Activated T-helper 1 cell treated with anti-CD3 and anti-CD28 coated beads, Interleukin-2, amount 50 U/mL, for 16 hours (primary cell): ENCODE measurements around the gene RAB40B.
"Not testable (repeated sequence)": the region's sequence is repeated elsewhere in the genome, so short reads cannot be mapped to it uniquely, and the experiment has no call there.

ENCODE experiments used
- DNase-seq, 2 donors: peaks; one replicate each; pipeline ENCODE4 v3.0.0-alpha.2; 2020; ENCODE audit warnings: low read depth in 1 of 2, low spot score in 1 of 2

The RAB40B gene

GRCh38 chr17:82668631-82669099 lies 29.8 kb downstream of the RAB40B start:
- no peak for DNase-seq

DNA sequence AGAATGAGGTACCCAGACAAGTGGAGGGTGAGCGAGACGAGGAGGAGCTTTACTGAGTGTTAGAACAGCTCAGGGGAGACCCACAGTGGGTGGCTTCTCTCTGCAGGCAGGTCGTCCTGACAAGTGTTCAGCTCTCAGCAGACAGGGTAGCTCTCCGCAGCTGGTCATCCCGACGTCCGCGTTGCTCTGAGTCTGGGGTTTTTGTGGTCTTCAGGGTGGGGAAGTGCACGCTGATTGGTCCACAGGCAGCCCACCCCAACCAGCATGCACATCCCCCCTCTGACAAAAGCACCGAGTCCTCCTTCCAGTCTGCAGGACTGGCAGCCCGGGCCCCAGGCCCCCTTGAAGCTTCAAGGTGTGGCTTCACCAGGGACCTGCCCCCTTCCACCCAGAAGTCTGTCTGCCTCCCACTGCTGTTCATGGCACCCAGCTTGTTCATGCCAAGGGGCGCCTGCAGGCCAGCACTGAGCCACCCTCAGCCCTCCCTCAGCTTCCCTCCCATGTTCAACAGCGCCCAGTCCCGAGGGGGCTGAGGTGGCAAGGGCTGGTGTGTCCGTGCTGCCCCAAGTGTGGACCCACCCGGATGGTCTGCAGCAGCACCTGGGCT lies 30.4 kb downstream of the RAB40B start:
- DNase-seq = no peak

GRCh38 chr17:82667668-82668000 lies 30.9 kb downstream of the RAB40B start:
- DNase-seq = no peak

DNA sequence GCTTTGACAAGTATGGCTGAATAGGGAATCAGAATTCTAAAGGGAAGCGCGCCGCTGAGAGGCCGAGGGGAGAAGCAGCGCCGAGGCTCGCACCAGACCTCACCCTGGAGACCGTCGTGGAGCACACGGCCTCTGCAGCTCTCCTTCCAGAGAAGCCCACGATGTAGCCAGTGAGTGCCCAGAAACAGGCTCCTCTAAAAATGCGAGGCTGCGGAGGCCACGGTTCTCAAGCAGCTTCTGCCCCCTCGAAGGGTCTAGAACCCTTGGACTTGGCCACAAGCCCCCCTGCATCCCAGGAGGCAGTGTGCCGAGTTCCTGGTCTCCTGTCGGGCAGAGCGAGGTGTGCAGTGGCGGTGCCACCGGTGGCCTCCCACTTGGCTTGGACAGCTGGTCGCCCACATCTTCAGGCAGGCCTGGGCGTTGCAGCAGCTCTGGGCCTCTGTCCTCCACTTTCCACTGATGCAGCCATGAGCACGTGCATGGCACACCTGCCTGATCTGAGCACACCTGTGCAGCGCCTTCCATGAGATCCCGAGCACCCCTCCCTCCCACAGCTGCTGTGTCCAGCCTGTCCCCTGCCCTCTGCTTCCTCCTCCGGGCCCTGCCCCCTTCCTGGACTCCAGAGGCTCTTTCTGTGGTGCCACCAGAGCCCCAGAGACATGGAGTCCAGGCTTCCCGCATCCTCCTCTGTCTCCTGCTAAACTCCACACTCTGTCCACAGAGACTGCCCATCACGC lies 31.4 kb downstream of the RAB40B start:
- no peak for DNase-seq

- no peak for DNase-seq
These were observed 32.6 kb downstream of the RAB40B start for GRCh38 chr17:82665891-82666290.

DNA sequence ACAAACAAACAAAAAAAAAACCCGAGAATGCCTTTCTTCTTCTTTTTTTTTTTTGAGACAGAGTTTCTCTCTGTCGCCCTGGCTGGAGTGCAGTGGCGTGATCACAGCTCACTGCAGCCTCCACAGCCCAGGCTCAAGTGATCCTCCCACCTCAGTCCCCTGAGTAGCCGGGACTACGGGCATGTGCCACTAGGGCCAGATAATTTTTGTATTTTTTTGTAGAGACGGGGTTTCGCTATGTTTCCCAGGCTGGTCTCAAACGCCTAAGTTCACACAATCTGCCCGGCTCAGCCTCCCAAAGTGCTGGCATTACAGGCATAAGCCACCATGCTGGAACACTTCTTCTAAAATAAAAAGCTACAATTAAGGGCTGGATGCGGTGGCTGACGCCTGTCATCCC lies 33.3 kb downstream of the RAB40B start:
- no peak for DNase-seq

- DNase-seq = no peak
These were observed 33.8 kb downstream of the RAB40B start for GRCh38 chr17:82664701-82665182.

DNA sequence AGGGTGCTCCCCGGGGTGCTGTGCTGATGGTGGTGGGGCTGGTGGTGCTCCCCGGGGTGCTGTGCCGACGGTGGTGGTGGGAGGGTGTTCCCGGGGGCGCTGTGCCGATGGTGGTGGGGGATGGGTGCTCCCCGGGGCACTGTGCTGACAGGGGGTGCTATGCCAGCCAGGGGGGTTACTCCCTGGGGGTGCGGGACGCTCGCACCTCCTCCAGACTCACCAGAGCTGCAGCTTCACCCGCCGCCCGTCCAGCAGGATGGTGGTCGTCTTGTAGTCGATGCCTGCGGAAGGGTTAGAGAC lies 34.3 kb downstream of the RAB40B start:
- no peak for DNase-seq

DNA sequence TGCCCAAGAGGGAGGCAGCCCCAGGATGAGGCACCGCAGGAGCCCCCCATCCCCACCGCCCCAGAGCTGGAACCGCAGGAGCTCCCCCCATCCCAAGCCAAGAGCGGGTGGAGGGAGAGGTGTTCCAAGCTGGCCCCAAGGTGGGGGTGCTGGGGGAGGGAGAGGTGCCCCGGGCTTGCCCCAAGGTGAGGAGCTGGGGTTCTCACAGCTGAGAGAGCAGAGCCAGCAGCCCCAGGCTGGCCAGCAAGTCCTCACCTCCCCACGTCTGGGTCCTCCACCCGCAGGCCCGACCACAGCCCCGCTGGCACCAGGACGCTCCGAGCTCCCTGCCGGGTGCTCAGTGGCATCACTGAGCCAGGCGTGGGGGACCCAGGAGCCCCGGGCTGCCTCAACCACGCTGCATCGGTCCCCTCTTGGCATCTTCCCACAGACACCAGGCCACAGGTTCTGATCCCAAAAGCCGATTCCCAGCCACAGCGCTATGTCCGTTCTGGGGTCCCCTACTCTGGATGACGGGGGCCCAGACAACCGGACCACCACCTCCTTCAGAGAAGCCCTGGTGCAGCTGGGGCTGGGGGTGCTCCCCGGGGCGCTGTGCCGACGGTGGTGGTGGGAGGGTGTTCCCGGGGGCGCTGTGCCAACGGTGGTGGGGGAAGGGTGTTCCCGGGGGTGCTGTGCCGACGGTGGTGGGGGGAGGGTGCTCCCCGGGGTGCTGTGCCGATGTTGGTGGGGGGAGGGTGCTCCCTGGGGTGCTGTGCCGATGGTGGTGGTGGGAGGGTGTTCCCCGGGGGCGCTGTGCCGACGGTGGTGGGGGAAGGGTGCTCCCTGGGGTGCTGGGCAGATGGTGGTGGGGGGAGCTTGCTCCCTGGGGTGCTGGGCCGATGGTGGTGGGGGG lies 34.9 kb downstream of the RAB40B start:
- DNase-seq = no peak

- no peak for DNase-seq
These were observed 35.7 kb downstream of the RAB40B start for GRCh38 chr17:82662711-82663261.

DNA sequence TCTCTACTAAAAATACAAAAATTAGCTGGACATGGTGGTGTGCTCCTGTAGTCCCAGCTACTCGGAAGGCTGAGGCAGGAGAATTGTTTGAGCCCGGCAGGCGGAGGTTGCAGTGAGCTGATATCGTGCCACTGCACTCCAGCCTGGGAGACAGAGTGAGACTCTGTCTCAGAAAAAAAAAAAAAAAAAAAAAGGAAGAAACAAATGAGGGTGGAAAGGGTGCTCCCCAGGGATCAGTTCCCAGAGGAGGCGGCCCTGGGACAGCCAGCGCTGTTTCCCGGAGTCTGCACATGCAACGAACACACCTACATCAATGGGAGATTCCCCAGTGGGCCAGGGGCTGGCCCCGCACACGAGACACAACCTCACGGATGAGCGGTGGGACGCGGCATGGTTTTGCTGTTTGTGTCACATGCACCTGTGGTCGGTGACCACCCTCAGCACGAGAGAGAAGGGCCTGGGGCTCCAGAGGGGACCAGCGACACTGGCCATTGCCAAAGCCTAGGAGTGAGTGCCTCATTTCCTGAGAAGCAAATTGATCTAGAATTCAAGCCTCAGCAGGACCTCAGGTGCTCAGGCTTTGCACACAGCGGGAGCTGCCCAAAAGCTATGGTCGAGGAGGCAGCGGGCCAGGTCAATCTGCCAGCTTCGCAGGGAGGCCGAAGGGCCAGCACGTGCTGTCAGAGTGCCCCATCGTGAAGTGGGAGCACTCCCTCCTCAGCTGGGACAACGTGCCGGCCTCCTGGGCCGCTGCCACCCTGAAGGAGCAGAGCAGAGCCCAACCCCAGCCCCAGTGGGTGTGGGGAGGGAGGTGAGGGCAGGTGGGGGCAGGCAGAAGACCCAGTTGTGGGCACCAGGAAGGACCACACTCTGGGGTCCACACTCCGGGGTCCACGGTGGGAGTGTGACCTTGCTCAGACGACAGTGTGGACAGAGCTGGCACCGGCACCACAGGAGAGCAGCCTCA lies 36.5 kb downstream of the RAB40B start:
- DNase-seq = no peak

DNA sequence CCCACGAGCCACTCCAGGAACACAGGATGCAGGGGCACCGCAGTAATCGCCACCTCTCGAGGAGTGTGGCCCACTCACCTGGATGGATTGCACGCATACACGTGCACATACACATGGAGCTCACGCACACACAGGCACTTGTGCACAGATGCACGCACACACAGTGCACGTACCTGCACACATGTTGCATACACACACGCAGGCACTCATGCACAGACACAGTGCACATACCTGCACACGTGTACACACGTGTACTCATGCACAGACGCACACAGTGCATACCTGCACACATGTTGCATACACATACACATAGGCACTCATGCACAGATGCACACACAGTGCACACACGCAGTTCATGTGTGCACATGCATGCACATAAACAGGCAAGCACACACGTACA lies 38.6 kb downstream of the RAB40B start:
- DNase-seq = no peak

DNA sequence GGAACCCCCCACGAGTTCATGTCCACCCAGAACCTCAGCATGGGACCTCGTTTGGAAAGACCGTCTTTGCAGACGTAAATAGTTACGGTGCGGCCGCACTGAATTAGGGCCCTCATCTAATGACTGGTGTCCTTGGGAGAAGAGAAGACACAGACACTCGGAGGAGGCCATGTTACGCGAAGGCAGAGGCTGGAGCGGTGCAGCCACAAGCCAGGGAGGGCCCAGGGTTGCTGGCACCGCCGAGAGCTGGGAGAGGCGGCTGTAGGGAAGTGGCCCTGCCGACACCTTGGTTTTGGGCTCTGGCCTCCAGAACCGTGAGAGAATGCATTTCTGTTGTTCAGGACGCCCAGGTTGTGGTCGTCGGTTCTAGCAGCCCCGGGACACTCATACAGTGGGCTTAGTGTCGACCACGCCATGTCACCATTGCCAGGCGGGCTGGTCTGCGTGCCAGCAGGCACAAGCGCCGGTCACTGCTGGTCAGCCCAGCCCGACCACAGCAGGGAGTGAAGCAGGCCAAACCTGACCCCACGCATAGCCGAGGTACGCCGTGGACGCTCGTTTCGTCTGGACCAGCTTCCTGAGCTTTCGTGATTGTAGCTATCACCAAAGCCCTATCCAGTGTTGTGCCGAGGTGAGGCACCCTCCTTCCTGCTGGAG lies 39.6 kb downstream of the RAB40B start:
- DNase-seq = no peak

DNA sequence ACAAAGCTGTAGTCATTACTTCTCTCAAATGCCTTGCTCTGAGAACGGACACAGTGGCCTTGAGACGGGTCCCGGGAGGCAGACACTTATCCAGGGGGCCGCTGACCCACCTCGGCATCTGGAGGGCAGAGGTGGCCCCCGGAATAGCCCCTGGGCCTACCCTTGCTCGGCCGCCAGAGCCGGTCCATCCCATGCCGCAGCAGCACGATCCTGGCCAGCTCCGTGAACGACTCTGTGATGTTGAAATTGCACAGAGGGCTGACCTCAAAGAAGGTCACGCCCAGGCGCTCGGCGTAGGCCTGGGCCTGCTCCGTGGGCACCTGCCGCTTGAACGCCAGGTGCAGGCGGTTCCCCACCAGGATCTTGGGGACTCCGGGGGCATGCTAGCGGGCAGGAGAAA lies 40.2 kb downstream of the RAB40B start:
- DNase-seq = no peak

DNA sequence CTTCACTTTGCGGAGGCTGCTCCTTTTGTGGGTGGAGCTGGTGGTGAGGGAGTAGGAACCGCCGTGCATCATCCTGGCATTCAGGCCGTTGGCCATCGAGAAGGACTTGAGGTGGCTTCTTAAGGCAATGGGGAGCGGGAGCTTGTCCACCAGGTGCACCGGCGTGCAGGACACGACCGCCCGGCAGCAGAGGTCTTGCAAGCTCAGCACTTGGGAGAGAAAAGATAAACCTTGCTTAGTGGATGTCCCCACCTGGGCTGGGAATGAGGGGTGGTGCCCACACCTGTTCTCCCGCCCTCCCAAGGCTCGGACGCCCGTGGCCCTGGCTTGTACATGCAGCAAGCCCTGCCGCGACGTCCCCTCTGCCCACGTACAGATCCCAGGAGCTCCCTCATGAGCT lies 40.6 kb downstream of the RAB40B start:
- DNase-seq = no peak

DNA sequence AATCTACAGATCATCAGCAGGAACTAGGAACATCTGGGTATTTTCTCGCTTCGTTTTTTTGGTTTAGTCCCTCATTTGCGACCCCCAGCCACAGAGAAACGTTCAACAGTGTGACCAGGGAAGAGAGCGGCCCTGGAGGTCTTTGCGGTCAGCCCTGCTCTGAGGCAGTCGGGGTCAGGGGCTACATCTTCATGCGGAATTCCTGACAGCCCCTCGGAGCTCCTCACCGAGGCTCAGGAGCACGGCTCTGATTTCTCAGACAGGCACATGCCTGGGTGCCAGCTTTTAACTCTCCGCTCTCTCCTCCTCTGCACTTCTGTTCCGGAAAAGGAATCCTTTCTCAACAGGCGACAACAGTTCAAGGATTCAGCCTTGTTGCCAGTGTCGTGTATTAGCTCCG lies 42.2 kb downstream of the RAB40B start:
- no peak for DNase-seq

GRCh38 chr17:82655523-82655922 lies 43.0 kb downstream of the RAB40B start:
- no peak for DNase-seq

DNA sequence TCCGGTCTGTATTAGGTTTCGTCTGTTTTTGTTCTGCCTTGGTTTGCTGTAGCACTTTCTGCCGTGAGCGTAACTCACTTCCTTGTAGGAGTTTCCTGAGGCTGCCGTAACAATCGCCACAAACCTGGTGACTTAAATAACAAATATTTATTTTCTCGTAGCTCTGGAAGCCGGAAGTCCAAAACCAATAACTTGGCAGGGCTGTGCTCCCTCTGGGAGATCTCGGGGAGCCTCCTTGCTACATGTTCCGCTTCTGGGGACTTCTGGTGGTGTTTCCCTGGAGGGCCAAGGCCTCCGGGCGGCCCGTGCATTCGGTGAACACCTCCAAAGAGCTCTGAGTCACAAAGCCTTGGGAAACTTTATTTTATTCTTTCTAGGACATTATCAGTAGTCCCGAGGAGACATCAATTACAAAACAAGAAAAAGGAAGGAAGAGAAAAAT lies 43.4 kb downstream of the RAB40B start:
- DNase-seq = no peak

GRCh38 chr17:82654611-82655010 lies 43.9 kb downstream of the RAB40B start:
- DNase-seq = not testable (repeated sequence)
